Measurements from ENCODE around the gene ISL2.

ISL2 gene

GRCh38 chr15:76342382-76343201 is 6.0 kb downstream of the ISL2 start:
- no peak for TF ChIP-seq CTCF (IDR thresholded peaks at IDR 0.05; ENCODE audit: insufficient read depth, low read depth, low read length, missing control alignments)
- H3K4me3 ChIP-seq (ENCODE audit: low read depth, low read length) = no peak overlapping the region
- no peak for DNase-seq (ENCODE audit: low read depth)

GRCh38 chr15:76343313-76343996 is 6.9 kb downstream of the ISL2 start:
- TF ChIP-seq CTCF (IDR thresholded peaks at IDR 0.05; ENCODE audit: insufficient read depth, low read depth, low read length, missing control alignments) = no peak
- no peak overlapping the region for H3K4me3 ChIP-seq (ENCODE audit: low read depth, low read length)
- no peak for DNase-seq (ENCODE audit: low read depth)

- TF ChIP-seq CTCF (IDR thresholded peaks at IDR 0.05; ENCODE audit: insufficient read depth, low read depth, low read length, missing control alignments) = no peak
- DNase-seq (ENCODE audit: low read depth) = no peak
- no peak overlapping the region for H3K4me3 ChIP-seq (ENCODE audit: low read depth, low read length)
These were observed 8.5 kb downstream of the ISL2 start for GRCh38 chr15:76344893-76345582.

GRCh38 chr15:76345583-76345879 is 9.0 kb downstream of the ISL2 start:
- no peak for TF ChIP-seq CTCF (IDR thresholded peaks at IDR 0.05; ENCODE audit: insufficient read depth, low read depth, low read length, missing control alignments)
- no peak for DNase-seq (ENCODE audit: low read depth)
- H3K4me3 ChIP-seq (ENCODE audit: low read depth, low read length) = peak overlapping the region; percentile 57; the same call in 1 of the 2 replicates

GRCh38 chr15:76345880-76346668 is 9.5 kb downstream of the ISL2 start:
- H3K4me3 ChIP-seq (ENCODE audit: low read depth, low read length) = peak overlapping the region; percentile 57
- peak; percentile 54 for DNase-seq (ENCODE audit: low read depth)
- no peak for TF ChIP-seq CTCF (IDR thresholded peaks at IDR 0.05; ENCODE audit: insufficient read depth, low read depth, low read length, missing control alignments)

- peak overlapping the region; percentile 57 for H3K4me3 ChIP-seq (ENCODE audit: low read depth, low read length)
- no peak for TF ChIP-seq CTCF (IDR thresholded peaks at IDR 0.05; ENCODE audit: insufficient read depth, low read depth, low read length, missing control alignments)
- DNase-seq (ENCODE audit: low read depth) = no peak
These were observed 10.3 kb downstream of the ISL2 start for GRCh38 chr15:76346669-76347481.
